Body of pancreas (tissue), 4 donors: Measurements from ENCODE around the gene TNS3.

Source experiments
- CTCF ChIP-seq, 7 experiments: fragments of 450-650 bp in 4 of 7; fragments of 200-600 bp in 3 of 7; sonication (generic) in 3 of 7; IDR thresholded peaks; one replicate each; pipeline ENCODE4 v1.5.1; 2016 to 2019; ENCODE audit warnings: antibody characterized with exemption in 7 of 7
- POLR2A ChIP-seq, 3 donors: fragments of 450-650 bp; IDR thresholded peaks; one replicate each; pipeline ENCODE4 v1.6.1; 2016; ENCODE audit warnings: antibody characterized with exemption in 3 of 3, mild to moderate bottlenecking in 2 of 3

DNA sequence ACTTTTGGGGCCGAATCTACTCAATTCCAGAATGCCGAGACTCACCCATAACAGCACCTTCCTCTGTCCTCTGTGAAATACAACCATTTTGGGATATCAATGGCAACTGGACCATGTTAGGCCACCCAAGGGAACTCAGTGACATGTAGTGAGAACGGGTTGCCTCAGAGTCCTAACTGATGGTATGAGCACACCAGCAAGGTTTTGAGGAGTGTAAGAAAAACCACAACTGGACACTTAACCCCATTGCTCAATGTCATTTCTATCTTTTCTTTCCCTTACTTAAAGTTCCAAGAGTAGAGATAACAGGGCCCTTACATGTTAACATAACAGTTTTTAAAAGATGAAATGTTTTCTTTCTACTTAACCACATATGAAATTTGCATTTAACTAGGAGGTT is 67.1 kb downstream of the TNS3 start:
- TF ChIP-seq POLR2A (IDR thresholded peaks at IDR 0.05) (no peak), CTCF (IDR thresholded peaks at IDR 0.05) (no peak)
